Activated naive CD4-positive, alpha-beta T cell treated with anti-CD3 and anti-CD28 coated beads, Interleukin-2, amount 50 U/mL, for 24 hours (primary cell): ENCODE data around the gene SOX5.
"Not testable (repeated sequence)": the region's sequence is repeated elsewhere in the genome, so short reads cannot be mapped to it uniquely, and the experiment has no call there.

Experiments
- H3K27ac Mint-ChIP-seq: one replicate; pipeline ENCODE4 v1.8.0; 2021; ENCODE audit warnings: mild to moderate bottlenecking, mixed read lengths
- H3K27me3 Mint-ChIP-seq: one replicate; pipeline ENCODE4 v1.8.0; 2021; ENCODE audit warnings: mixed read lengths
- H3K36me3 Mint-ChIP-seq: one replicate; pipeline ENCODE4 v1.8.0; 2021; ENCODE audit warnings: mixed read lengths
- H3K4me1 Mint-ChIP-seq: one replicate; pipeline ENCODE4 v1.8.0; 2021; ENCODE audit warnings: mixed read lengths
- H3K4me3 Mint-ChIP-seq: one replicate; pipeline ENCODE4 v1.8.0; 2021; ENCODE audit warnings: mild to moderate bottlenecking, mixed read lengths
- H3K9me3 Mint-ChIP-seq: one replicate; pipeline ENCODE4 v1.8.0; 2021; ENCODE audit warnings: mixed read lengths

The SOX5 gene

GRCh38 chr12:23825124-23825523 is 124.3 kb downstream of the SOX5 start:
- not testable (repeated sequence) for H3K9me3 Mint-ChIP-seq, H3K4me1 Mint-ChIP-seq, H3K27ac Mint-ChIP-seq, H3K4me3 Mint-ChIP-seq, H3K27me3 Mint-ChIP-seq, H3K36me3 Mint-ChIP-seq

- no peak overlapping the region for H3K4me3 Mint-ChIP-seq
- no peaks in the 10 kb centered on the region for H3K27me3 Mint-ChIP-seq
- H3K9me3 Mint-ChIP-seq, result peaks cover 5% of the 10 kb centered on the region
- no peaks in the 10 kb centered on the region for H3K4me1 Mint-ChIP-seq
- H3K27ac Mint-ChIP-seq, result no peak overlapping the region
- H3K36me3 Mint-ChIP-seq, result no peaks in the 10 kb centered on the region
Measured at GRCh38 chr12:23824358-23824757, 125.1 kb downstream of the SOX5 start.

- not testable (repeated sequence) for H3K27me3 Mint-ChIP-seq, H3K4me3 Mint-ChIP-seq, H3K27ac Mint-ChIP-seq, H3K4me1 Mint-ChIP-seq, H3K9me3 Mint-ChIP-seq, H3K36me3 Mint-ChIP-seq
Measured at GRCh38 chr12:23822883-23823282, 126.6 kb downstream of the SOX5 start.

GRCh38 chr12:23817345-23817744 is 132.1 kb downstream of the SOX5 start:
- Mint-ChIP-seq H3K27ac (no peak overlapping the region), H3K9me3 (no peaks in the 10 kb centered on the region), H3K27me3 (no peaks in the 10 kb centered on the region), H3K36me3 (no peaks in the 10 kb centered on the region), H3K4me3 (no peak overlapping the region), H3K4me1 (no peaks in the 10 kb centered on the region)

GRCh38 chr12:23816394-23816851 is 133.0 kb downstream of the SOX5 start:
- H3K36me3 Mint-ChIP-seq, result no peaks in the 10 kb centered on the region
- H3K4me3 Mint-ChIP-seq, result no peak overlapping the region
- no peaks in the 10 kb centered on the region for H3K27me3 Mint-ChIP-seq
- H3K27ac Mint-ChIP-seq, result no peak overlapping the region
- H3K4me1 Mint-ChIP-seq, result no peaks in the 10 kb centered on the region
- H3K9me3 Mint-ChIP-seq, result no peaks in the 10 kb centered on the region

GRCh38 chr12:23815810-23816209 is 133.7 kb downstream of the SOX5 start:
- Mint-ChIP-seq H3K27ac (no peak overlapping the region), H3K9me3 (no peaks in the 10 kb centered on the region), H3K4me1 (no peaks in the 10 kb centered on the region), H3K4me3 (no peak overlapping the region), H3K27me3 (no peaks in the 10 kb centered on the region), H3K36me3 (no peaks in the 10 kb centered on the region)

GRCh38 chr12:23813206-23813605 is 136.3 kb downstream of the SOX5 start:
- Mint-ChIP-seq H3K27me3 (no peaks in the 10 kb centered on the region), H3K27ac (no peak overlapping the region), H3K9me3 (no peaks in the 10 kb centered on the region), H3K36me3 (no peaks in the 10 kb centered on the region), H3K4me1 (no peaks in the 10 kb centered on the region), H3K4me3 (no peak overlapping the region)

- Mint-ChIP-seq H3K4me1 (no peaks in the 10 kb centered on the region), H3K27ac (no peak overlapping the region), H3K4me3 (no peak overlapping the region), H3K27me3 (no peaks in the 10 kb centered on the region), H3K9me3 (no peaks in the 10 kb centered on the region), H3K36me3 (no peaks in the 10 kb centered on the region)
Measured at GRCh38 chr12:23810329-23810902, 139.1 kb downstream of the SOX5 start.

GRCh38 chr12:23803540-23803939 is 145.9 kb downstream of the SOX5 start:
- no peak overlapping the region for H3K27ac Mint-ChIP-seq
- no peaks in the 10 kb centered on the region for H3K9me3 Mint-ChIP-seq
- H3K4me3 Mint-ChIP-seq, result no peak overlapping the region
- H3K36me3 Mint-ChIP-seq, result no peaks in the 10 kb centered on the region
- H3K4me1 Mint-ChIP-seq, result no peaks in the 10 kb centered on the region
- H3K27me3 Mint-ChIP-seq, result no peaks in the 10 kb centered on the region

GRCh38 chr12:23795494-23795893 is 154.0 kb downstream of the SOX5 start:
- Mint-ChIP-seq H3K27me3 (no peaks in the 10 kb centered on the region), H3K9me3 (peaks cover 6% of the 10 kb centered on the region), H3K36me3 (no peaks in the 10 kb centered on the region), H3K4me1 (no peaks in the 10 kb centered on the region), H3K27ac (no peak overlapping the region), H3K4me3 (no peak overlapping the region)

GRCh38 chr12:23781118-23781517 is 168.4 kb downstream of the SOX5 start:
- H3K4me1 Mint-ChIP-seq, result no peaks in the 10 kb centered on the region
- no peak overlapping the region for H3K4me3 Mint-ChIP-seq
- H3K9me3 Mint-ChIP-seq, result peaks cover 4% of the 10 kb centered on the region
- no peaks in the 10 kb centered on the region for H3K27me3 Mint-ChIP-seq
- no peaks in the 10 kb centered on the region for H3K36me3 Mint-ChIP-seq
- no peak overlapping the region for H3K27ac Mint-ChIP-seq

- Mint-ChIP-seq H3K27me3 (no peaks in the 10 kb centered on the region), H3K9me3 (no peaks in the 10 kb centered on the region), H3K4me1 (no peaks in the 10 kb centered on the region), H3K27ac (no peak overlapping the region), H3K36me3 (no peaks in the 10 kb centered on the region), H3K4me3 (no peak overlapping the region)
Measured at GRCh38 chr12:23775208-23775607, 174.3 kb downstream of the SOX5 start.

GRCh38 chr12:23771240-23771949 is 178.1 kb downstream of the SOX5 start:
- Mint-ChIP-seq H3K27me3 (no peaks in the 10 kb centered on the region), H3K36me3 (no peaks in the 10 kb centered on the region), H3K9me3 (no peaks in the 10 kb centered on the region), H3K4me1 (no peaks in the 10 kb centered on the region), H3K27ac (no peak overlapping the region), H3K4me3 (no peak overlapping the region)

GRCh38 chr12:23770202-23770938 is 179.1 kb downstream of the SOX5 start:
- no peaks in the 10 kb centered on the region for H3K36me3 Mint-ChIP-seq
- H3K27ac Mint-ChIP-seq, result no peak overlapping the region
- no peaks in the 10 kb centered on the region for H3K27me3 Mint-ChIP-seq
- no peaks in the 10 kb centered on the region for H3K9me3 Mint-ChIP-seq
- no peaks in the 10 kb centered on the region for H3K4me1 Mint-ChIP-seq
- no peak overlapping the region for H3K4me3 Mint-ChIP-seq

GRCh38 chr12:23767834-23768233 is 181.6 kb downstream of the SOX5 start:
- H3K4me1 Mint-ChIP-seq, result no peaks in the 10 kb centered on the region
- no peak overlapping the region for H3K4me3 Mint-ChIP-seq
- no peaks in the 10 kb centered on the region for H3K36me3 Mint-ChIP-seq
- H3K27ac Mint-ChIP-seq, result no peak overlapping the region
- no peaks in the 10 kb centered on the region for H3K27me3 Mint-ChIP-seq
- H3K9me3 Mint-ChIP-seq, result no peaks in the 10 kb centered on the region

GRCh38 chr12:23763724-23764123 is 185.7 kb downstream of the SOX5 start:
- Mint-ChIP-seq H3K27ac (no peak overlapping the region), H3K27me3 (no peaks in the 10 kb centered on the region), H3K4me1 (no peaks in the 10 kb centered on the region), H3K36me3 (no peaks in the 10 kb centered on the region), H3K4me3 (no peak overlapping the region), H3K9me3 (no peaks in the 10 kb centered on the region)
